Vagina (tissue), 2 donors: ENCODE results near the gene GJC2. TPM values are rescaled to one million over a fixed set of nuclear protein-coding genes. Genes with fewer than 3 reads are reported as not detected.

ENCODE experiments used
- DNase-seq, 2 donors: peaks; one replicate each; pipeline ENCODE4 v3.0.0-alpha.2; 2017; ENCODE audit errors: extremely low spot score in 2 of 2
- H3K27ac ChIP-seq: fragments of 200-600 bp; sonication (generic); one replicate; pipeline ENCODE4 v1.5.1; 2019
- H3K27me3 ChIP-seq: fragments of 200-600 bp; sonication (generic); one replicate; pipeline ENCODE4 v1.5.1; 2019
- H3K36me3 ChIP-seq, 2 donors: fragments of 200-600 bp; sonication (generic); one replicate each; pipeline ENCODE4 v1.5.1; 2017 to 2019
- H3K4me1 ChIP-seq: fragments of 200-600 bp; sonication (generic); one replicate; pipeline ENCODE4 v1.5.1; 2019
- H3K4me3 ChIP-seq, 2 donors: fragments of 200-600 bp; sonication (generic); 1 replicate in 1 of 2; 2 replicates in 1 of 2; pipeline ENCODE4 v1.5.1; 2016 to 2019
- H3K9me3 ChIP-seq: fragments of 200-600 bp; sonication (generic); one replicate; pipeline ENCODE4 v1.5.1; 2019
- CTCF ChIP-seq, 3 experiments: fragments of 450-650 bp in 2 of 3; fragments of 200-600 bp in 1 of 3; sonication (generic) in 1 of 3; IDR thresholded peaks; one replicate each; pipeline ENCODE4 v1.5.1; 2017 to 2019; ENCODE audit warnings: antibody characterized with exemption in 3 of 3, mild to moderate bottlenecking in 2 of 3, moderate library complexity in 2 of 3
- POLR2A ChIP-seq, 2 donors: fragments of 450-650 bp; IDR thresholded peaks; one replicate each; pipeline ENCODE4 v1.6.1; 2017; ENCODE audit warnings: antibody characterized with exemption in 2 of 2, mild to moderate bottlenecking in 2 of 2, moderate library complexity in 2 of 2
- POLR2AphosphoS5 ChIP-seq, 2 donors: sonication (generic); formaldehyde crosslinking; IDR thresholded peaks; one replicate each; pipeline ENCODE4 v1.9.0; 2017; ENCODE audit warnings: antibody characterized with exemption in 2 of 2, mild to moderate bottlenecking in 2 of 2, low read depth in 1 of 2; ENCODE audit not compliant: insufficient read depth in 1 of 2
- intact Hi-C: fragments of 100-400 bp; cut with DNase I; formaldehyde crosslinking; loops from one replicate; pipeline ENCODE4 v1.15.1; 2023
- total RNA-seq: library from RNA; depleted of rRNA; stranded (reverse); fragments of >200 nt; gene quantifications from one replicate; pipeline ENCODE4 v1.2.3, GENCODE V29; 2016

Gene GJC2
- total RNA-seq, 1 donor from 2014 or later, result 4.4 TPM

- intact Hi-C loops, result loop anchor here (10.0 kb wide), 1 partner anchor 348 kb away; the partner anchor contains the start of gene RNF187
- Histone ChIP-seq H3K4me3 (no peak overlapping the region), H3K27me3 (no peaks in the 10 kb centered on the region), H3K27ac (no peak overlapping the region), H3K36me3 (no peaks in the 10 kb centered on the region), H3K4me1 (peaks cover 14% of the 10 kb centered on the region), H3K9me3 (no peaks in the 10 kb centered on the region)
- DNase-seq, result no peak
- no peak for TF ChIP-seq POLR2AphosphoS5 (IDR thresholded peaks at IDR 0.05; ENCODE audit: insufficient read depth in 1 of 2, low read depth in 1 of 2)
- no peak for TF ChIP-seq CTCF (IDR thresholded peaks at IDR 0.05)
These were observed 12.8 kb upstream of the GJC2 start for GRCh38 chr1:228136901-228137300.

GRCh38 chr1:228139406-228139930, 10.3 kb upstream of the GJC2 start:
- no peaks in the 10 kb centered on the region for H3K36me3 ChIP-seq
- peak in 1 of 2 donors; percentile 50 for TF ChIP-seq POLR2A (IDR thresholded peaks at IDR 0.05)
- TF ChIP-seq POLR2AphosphoS5 (IDR thresholded peaks at IDR 0.05; ENCODE audit: insufficient read depth in 1 of 2, low read depth in 1 of 2), result no peak
- no peaks in the 10 kb centered on the region for H3K9me3 ChIP-seq
- H3K27ac ChIP-seq, result peak overlapping the region; percentile 96
- peaks cover 40% of the 10 kb centered on the region for H3K4me1 ChIP-seq
- peak overlapping the region; percentile 78 to 89 for H3K4me3 ChIP-seq
- intact Hi-C loops, result loop anchor here (10.0 kb wide), 1 partner anchor 345 kb away; the partner anchor contains the start of gene RNF187
- peak in 1 of 2 donors; percentile 87 for DNase-seq
- no peaks in the 10 kb centered on the region for H3K27me3 ChIP-seq

- Histone ChIP-seq H3K27ac (peak within 1 kb of the TSS; percentile 96), H3K27me3 (no peaks in the 10 kb centered on the region), H3K4me3 (peak within 1 kb of the TSS; percentile 78 to 89), H3K4me1 (peaks cover 46% of the 10 kb centered on the region), H3K36me3 (no peaks in the 10 kb centered on the region), H3K9me3 (no peaks in the 10 kb centered on the region)
- TF ChIP-seq POLR2AphosphoS5 (IDR thresholded peaks at IDR 0.05; ENCODE audit: insufficient read depth in 1 of 2, low read depth in 1 of 2) (peak; percentile 88 to 91), POLR2A (IDR thresholded peaks at IDR 0.05) (peak; percentile 69 to 93), CTCF (IDR thresholded peaks at IDR 0.05) (peak; percentile 26 to 32 (median 27))
- DNase-seq, result peak; percentile 100
- intact Hi-C loops, result loop anchor here (2.0 to 10.0 kb wide), 3 partner anchors 25 to 345 kb away; partner anchors contain the start of genes IBA57, RNF187 and TRIM11
These were observed 9.6 kb upstream of the GJC2 start, which contains the start of gene GUK1 for GRCh38 chr1:228139931-228140723. Gene GUK1 (plus strand): TSS chr1:228140279. CDS start chr1:228140303, 24 bp downstream.

- peaks cover 53% of the 10 kb centered on the region for H3K4me1 ChIP-seq
- intact Hi-C loops, result loop anchor here (2.0 to 5.0 kb wide), 2 partner anchors 24 to 267 kb away; partner anchors contain the start of genes IBA57 and TRIM11
These were observed 9.0 kb upstream of the GJC2 start for GRCh38 chr1:228140724-228141225.

More at GRCh38 chr1:228140724-228141225, 9.0 kb upstream of the GJC2 start:
- peaks cover 0 to 3% of the 10 kb centered on the region in 2 donors for H3K36me3 ChIP-seq
- peak overlapping the region; percentile 96 for H3K27ac ChIP-seq
- TF ChIP-seq POLR2AphosphoS5 (IDR thresholded peaks at IDR 0.05; ENCODE audit: insufficient read depth in 1 of 2, low read depth in 1 of 2) (no peak), CTCF (IDR thresholded peaks at IDR 0.05) (no peak), POLR2A (IDR thresholded peaks at IDR 0.05) (no peak)
- H3K9me3 ChIP-seq, result no peaks in the 10 kb centered on the region
- H3K27me3 ChIP-seq, result no peaks in the 10 kb centered on the region
- H3K4me3 ChIP-seq, result peak overlapping the region; percentile 78 to 89
- DNase-seq, result peak; percentile 90 to 96
